GM18499 (cell line): ENCODE results near the gene NKD2.

Experiments
- ATAC-seq: cut with Tn5 transposase; IDR thresholded peaks from one replicate; pipeline ENCODE4 v1.9.1; 2021; ENCODE audit warnings: moderate number of reproducible peaks; ENCODE audit not compliant: insufficient read depth, unreplicated experiment

NKD2 gene

DNA sequence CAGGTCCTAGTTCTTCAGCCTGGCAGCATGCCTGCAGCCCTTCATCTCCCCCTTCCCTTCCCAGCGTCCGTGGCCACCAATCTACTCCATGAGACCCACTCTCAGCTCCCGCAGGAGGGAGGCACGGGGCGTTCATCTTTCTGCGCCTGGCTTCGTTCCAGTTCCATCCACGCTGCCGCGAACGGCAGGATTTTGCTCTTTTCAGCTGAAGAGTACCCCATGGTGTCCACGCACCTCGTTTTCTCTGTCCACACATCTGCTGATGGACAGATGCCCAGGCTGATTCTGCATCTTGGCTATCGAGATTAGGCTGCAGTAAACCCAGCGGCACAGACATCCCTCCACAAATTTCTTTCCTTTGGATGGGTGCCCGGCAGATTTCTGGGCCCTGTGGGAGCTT, 30.5 kb upstream of the NKD2 start:
- ATAC-seq, result no peak

- ATAC-seq, result no peak
Measured at GRCh38 chr5:978693-979092, 29.9 kb upstream of the NKD2 start.

DNA sequence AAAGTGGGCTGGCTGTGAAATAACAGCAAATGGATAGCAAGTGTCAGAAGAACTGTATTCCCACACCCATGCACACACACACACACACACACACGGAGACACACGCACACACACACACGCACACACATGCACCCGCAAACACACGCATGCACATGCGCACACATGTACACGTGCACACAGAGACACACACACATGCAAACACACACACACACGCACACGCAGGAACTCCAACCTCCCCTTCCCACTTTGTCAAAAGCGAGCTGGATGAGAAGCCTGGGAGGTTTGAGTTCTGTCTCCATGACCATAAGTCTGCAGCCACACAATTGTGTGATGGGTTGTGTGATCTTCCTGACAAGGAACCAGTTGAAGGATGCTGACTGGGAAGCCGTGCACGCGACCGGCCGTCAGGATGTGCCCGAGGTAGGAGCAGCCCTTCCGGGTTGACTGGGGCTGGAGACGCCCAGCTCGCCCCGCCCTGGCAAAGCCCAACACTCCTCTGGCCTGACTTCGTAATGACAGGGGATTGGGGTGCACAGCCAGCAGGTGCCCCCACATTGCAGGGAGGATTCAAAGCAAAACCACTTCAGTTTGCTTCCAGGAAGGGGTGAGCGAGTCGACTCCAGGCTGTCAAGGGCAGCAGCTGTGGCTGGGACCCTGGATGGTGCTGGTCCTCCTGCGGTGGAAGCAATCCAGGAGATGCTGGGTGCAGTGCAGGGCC, 29.3 kb upstream of the NKD2 start:
- ATAC-seq, result no peak

- ATAC-seq, result no peak
Measured at GRCh38 chr5:980001-980588, 28.5 kb upstream of the NKD2 start.

- no peak for ATAC-seq
Measured at GRCh38 chr5:980966-981365, 27.6 kb upstream of the NKD2 start.

DNA sequence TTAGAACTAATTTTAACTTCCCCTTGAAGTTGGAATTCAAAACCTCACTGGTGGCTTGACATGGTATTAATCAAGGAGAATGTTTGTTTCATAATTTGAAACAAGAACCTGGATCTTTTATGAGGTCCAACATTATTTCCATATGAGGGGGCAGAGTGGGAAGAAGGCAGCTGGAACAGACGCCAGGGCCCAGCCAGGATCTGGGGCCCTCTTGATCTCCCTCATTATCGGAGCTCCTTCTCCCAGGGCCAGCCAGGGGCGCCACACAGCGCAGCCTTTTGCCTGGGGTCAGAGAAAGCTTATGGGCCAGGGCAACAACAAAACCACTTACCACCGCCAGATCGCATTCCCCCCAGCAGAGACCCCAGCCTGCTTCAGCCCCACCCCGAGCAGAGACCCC, 27.1 kb upstream of the NKD2 start:
- no peak for ATAC-seq

- ATAC-seq, result no peak
Measured at GRCh38 chr5:982377-983237, 26.0 kb upstream of the NKD2 start.

- ATAC-seq, result no peak
Measured at GRCh38 chr5:983238-983524, 25.4 kb upstream of the NKD2 start.

DNA sequence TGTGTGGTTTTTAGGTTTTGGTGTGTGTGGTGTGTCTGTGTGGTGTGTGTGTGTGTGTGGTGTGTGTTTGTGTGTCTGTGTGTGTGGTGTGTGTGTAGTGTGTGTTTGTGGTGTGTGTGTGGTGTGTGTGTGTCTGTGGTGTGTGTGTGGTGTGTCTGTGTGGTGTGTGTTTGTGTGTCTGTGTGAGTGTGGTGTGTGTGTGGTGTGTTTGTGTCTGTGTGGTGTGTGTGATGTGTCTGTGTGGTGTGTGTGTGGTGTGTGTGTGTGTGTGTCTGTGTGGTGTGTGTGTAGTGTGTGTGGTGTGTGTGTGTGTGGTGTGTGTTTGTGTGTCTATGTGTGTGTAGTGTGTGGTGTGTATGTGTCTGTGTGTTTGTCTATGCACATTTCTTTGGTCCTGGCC, 25.0 kb upstream of the NKD2 start:
- no peak for ATAC-seq

GRCh38 chr5:984774-985173, 23.8 kb upstream of the NKD2 start:
- no peak for ATAC-seq

DNA sequence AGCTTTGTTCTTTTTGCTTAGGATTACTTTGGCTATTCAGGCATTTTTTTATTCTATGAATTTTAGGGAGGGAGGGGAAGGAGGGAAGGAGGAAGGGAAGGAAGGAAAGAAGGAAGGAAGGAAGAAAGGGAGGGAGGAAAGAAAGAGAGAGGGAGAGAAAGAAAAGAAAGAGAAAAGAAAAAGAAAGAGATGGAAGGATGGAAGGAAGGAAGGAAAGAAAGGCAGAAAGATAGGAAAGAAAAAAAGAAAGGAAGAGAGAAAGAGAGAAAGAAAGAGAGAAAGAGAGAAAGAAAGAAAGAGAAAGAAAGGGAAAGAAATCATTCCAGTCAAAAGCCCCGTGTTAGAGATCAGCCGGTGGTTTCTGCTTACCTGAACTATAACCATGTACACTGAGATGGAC, 20.8 kb upstream of the NKD2 start:
- no peak for ATAC-seq

GRCh38 chr5:988322-988721, 20.3 kb upstream of the NKD2 start:
- no peak for ATAC-seq

DNA sequence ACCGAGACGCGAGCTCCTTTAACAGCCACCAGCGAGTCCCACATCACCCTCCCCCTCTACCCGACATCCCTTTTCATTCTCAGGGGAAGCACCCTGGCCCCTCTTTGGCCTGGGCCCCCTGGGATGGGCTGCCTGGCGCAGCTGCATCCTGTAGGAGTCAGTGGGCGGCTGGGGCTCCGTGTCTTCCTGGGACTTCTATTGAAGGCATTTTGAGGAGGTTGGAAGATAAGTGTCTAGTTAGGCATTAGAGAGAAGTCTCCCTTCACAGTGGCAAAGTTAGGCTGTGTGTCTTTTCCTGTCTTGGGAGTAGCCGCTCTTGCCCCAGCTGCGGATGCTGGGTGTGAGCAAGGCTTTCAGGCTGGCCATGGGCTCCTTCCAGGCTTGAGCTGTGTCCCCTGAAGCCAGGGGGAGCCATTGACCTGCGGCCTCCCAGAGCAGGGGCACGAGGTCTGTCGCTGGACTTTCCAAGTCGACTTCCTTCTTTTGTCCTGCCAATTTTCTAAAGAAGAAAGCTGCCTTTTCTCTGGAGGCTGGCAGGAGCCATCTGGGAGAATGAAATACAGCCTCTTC, 18.6 kb upstream of the NKD2 start:
- no peak for ATAC-seq

DNA sequence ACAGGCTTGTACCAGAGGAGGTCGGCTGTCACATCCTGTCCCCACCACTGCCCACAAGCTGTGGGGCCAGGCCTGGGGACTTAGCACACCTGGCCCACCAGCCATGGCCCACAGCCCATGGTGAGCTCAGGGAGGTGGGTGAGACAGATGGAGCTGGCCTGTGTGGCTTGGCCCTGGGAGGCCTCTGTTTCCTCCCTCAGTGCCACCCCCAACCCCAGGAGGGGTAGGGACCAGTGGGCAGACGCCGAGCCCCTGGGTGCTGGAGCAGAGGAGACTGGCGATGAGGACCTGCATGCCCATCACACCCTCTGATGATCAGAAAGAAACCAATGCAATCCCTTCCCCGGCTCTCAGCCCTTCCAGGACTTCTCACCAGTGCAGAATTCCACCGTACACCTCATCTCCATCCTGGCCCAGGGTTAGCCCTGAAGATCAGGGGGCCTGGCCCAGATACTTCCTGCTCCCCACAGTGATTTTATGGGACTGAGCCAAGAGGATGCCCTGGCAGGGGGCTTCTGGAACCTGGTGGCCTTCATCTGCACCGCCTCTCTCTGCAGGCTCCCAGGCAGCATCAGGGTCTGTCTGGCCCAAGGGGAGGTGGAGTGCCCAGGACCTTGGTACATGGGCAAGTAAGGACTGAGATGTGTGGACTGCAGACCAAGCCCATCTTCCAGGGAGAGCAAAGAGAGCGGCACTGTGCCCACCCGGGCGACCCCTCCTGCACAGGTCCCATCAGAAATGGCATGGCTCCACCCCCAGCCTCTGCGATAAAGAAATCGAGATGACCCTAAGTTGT, 16.9 kb upstream of the NKD2 start:
- ATAC-seq, result no peak

GRCh38 chr5:994272-994607, 14.4 kb upstream of the NKD2 start:
- ATAC-seq, result no peak

DNA sequence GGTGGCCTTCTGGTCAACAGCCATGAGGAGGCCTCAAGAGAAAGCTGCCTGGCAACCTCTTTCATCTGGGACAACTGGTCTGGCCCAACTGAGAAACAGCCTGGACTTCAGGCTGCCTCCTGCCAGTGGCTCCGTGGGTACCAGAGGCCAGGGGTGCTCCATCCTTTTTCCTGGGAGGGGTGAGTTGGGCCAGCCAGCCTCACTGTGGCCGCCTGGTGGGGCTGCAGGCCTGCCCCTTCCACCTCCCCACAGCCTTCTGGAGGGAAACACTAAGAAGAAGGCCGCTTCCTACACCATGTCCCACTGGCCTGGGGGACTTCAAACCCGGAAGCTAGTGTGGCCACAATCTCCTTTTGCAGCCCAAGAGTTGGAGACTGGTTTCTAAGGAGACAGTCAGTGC, 13.8 kb upstream of the NKD2 start:
- ATAC-seq, result no peak

- ATAC-seq, result no peak
Measured at GRCh38 chr5:995318-995717, 13.3 kb upstream of the NKD2 start.

DNA sequence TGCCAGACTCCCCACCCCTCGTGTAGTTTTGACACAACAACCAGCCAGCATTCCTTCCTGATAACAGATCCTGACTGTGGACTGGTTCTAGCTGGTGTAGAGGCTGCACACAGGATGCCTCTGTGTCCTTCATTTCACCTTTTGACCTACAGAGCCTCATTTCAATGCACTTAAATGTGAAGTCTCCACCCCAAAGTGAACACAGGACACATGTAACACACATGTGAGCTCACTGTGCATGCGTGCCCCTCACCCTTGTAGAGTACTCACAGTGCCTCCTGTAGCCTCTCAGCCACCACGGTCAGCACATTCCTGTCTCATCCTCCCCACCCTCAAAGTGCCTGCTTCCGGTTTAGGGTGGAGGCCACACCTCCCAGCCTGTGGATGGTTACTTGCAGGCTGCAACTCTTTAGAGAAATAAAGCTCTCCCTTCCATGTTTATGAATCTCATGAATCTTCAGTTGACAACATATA, 11.6 kb upstream of the NKD2 start:
- ATAC-seq, result no peak

DNA sequence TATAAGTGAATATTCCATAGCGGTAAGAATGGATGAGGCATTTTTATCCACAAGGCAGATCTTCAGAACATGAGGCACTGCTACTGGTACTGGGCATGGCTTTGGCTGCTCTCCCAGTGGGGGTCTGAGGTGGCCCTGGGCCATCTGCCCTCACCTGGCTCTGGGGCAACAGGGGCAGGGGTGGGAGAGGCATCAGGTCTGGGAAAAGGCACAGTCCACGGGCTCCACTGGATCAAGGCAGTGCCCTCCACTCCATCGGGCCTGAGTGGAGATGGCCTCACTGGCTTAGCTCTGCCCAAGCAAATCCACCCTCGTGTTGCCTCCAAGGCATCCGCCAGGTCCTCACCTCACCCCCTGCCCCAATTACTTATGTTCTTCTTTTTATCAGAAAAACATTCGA, 10.9 kb upstream of the NKD2 start:
- ATAC-seq, result no peak

DNA sequence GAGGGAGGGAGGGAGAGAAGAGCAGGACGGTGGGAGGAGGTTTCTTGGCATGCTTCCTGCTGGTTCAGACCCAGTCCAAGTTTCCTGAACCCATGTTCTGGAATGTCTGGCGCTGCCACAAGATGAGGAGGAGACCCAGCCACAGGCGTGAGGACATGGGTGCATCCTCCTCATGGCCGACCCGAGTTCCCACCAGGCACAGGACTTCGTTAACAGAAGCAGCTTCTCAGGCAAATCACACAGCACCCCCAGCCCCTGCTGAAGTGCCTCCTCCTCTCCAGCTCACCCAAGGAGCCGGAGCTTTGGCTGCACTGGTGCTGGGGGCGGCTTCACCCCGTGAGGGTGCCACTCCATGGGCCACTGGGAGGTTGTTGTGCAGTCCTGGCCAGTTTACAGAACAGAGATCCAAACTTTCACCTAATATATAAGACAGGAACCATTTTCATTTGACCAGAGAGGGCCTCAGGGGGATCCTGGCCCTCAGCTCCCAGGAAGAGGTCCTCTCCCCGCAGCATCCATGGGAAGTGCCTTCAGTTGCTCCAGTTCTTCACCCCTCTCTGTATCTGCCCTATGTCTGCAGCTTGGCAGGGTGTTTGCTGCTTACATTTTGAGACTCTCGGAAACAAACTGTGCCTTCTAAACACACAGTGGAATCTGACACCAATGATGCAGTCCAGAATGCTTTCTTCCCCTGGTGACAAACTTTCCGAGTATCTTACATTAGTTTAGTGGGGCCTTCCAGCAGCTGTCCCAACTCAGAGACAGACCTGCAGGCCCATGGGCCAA, 10.2 kb upstream of the NKD2 start:
- no peak for ATAC-seq
